ENCODE measurements around the gene OIT3.

The OIT3 gene

DNA sequence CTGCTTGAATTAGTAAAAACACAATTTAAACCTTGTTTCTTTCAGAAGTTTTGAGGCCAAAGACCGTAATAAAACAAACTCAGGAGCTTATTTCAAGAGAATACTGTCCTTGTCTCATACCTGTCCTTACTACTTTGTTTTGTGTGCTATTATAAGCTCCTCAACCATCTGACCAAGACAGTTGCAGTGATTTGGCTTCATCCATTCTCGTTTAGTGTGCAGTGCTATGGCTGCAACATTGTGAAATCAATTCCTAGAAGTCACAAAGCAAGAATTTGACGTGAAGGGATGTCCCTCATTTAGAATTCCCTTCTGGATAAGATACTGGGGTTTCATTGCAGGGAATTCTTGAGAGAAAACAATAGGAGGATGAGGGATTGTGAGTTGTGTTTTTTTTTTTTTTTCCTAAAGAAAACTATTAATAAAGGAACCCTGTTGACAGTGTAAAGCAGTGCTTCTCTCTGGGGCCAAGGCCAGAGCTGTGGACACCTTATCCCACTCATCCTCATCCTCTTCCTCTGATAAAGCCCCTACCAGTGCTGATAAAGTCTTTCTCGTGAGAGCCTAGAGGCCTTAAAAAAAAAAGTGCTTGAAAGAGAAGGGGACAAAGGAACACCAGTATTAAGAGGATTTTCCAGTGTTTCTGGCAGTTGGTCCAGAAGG is at the start of gene OIT3:
Gene OIT3 (plus strand): TSS at position 604 of the 663 bp plus-strand sequence. CDS start 60 bp downstream, outside the sequence.
- no peaks in the 10 kb centered on the region for H3K4me1 Mint-ChIP-seq
- TF ChIP-seq CTCF (IDR thresholded peaks at IDR 0.05; ENCODE audit: unreplicated experiment in 3 of 3), result no peak
- no peak within 1 kb of the TSS for H3K4me3 Mint-ChIP-seq
- peaks cover 20% of the 10 kb centered on the region for H3K36me3 Mint-ChIP-seq (ENCODE audit: low read depth)
- no peak within 1 kb of the TSS for H3K27ac Mint-ChIP-seq
- H3K9me3 Mint-ChIP-seq, result no peaks in the 10 kb centered on the region
- H3K27me3 Mint-ChIP-seq (ENCODE audit: low read depth), result no peaks in the 10 kb centered on the region

- no peak for TF ChIP-seq CTCF (IDR thresholded peaks at IDR 0.05; ENCODE audit: unreplicated experiment in 3 of 3)
- no peak overlapping the region for H3K27ac Mint-ChIP-seq
- no peaks in the 10 kb centered on the region for H3K4me1 Mint-ChIP-seq
- no peak overlapping the region for H3K4me3 Mint-ChIP-seq
- H3K27me3 Mint-ChIP-seq (ENCODE audit: low read depth), result no peaks in the 10 kb centered on the region
- peaks cover 15% of the 10 kb centered on the region for H3K36me3 Mint-ChIP-seq (ENCODE audit: low read depth)
- peaks cover 7% of the 10 kb centered on the region for H3K9me3 Mint-ChIP-seq
Observed at GRCh38 chr10:72846238-72846637, 47.3 kb upstream of the OIT3 start.

- no peaks in the 10 kb centered on the region for H3K27me3 Mint-ChIP-seq (ENCODE audit: low read depth)
- H3K27ac Mint-ChIP-seq, result no peak overlapping the region
- no peak for TF ChIP-seq CTCF (IDR thresholded peaks at IDR 0.05; ENCODE audit: unreplicated experiment in 3 of 3)
- peaks cover 26% of the 10 kb centered on the region for H3K36me3 Mint-ChIP-seq (ENCODE audit: low read depth)
- H3K9me3 Mint-ChIP-seq, result peaks cover 17% of the 10 kb centered on the region
- H3K4me3 Mint-ChIP-seq, result no peak overlapping the region
- no peaks in the 10 kb centered on the region for H3K4me1 Mint-ChIP-seq
Observed at GRCh38 chr10:72847681-72848080, 45.9 kb upstream of the OIT3 start.

GRCh38 chr10:72850861-72851260 is 42.7 kb upstream of the OIT3 start:
- Mint-ChIP-seq H3K4me1 (no peaks in the 10 kb centered on the region), H3K9me3 (peaks cover 20% of the 10 kb centered on the region), H3K36me3 (ENCODE audit: low read depth) (peaks cover 26% of the 10 kb centered on the region), H3K27ac (no peak overlapping the region), H3K4me3 (no peak overlapping the region), H3K27me3 (ENCODE audit: low read depth) (no peaks in the 10 kb centered on the region)
- TF ChIP-seq CTCF (IDR thresholded peaks at IDR 0.05; ENCODE audit: unreplicated experiment in 3 of 3), result no peak

DNA sequence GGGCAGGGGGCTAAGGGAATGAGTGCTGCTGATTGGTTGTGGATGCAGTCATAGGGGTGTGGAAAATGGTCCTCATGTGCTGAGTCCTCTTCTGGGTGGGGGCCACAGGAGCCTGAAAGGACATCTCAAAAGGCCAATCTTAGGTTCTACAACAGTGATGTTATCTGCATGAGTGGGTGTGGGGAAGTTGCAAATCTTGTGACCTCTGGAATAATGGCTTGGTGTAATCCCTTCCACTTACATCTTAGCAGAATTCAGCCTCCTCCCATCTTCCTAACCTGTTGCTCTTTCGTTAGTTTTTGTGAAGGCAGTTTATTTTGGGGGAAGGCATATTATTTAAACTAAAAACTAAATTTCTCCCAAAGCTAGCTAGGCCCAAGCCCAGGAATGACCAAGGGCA is 42.0 kb upstream of the OIT3 start:
- TF ChIP-seq CTCF (IDR thresholded peaks at IDR 0.05; ENCODE audit: unreplicated experiment in 3 of 3), result no peak
- no peaks in the 10 kb centered on the region for H3K4me1 Mint-ChIP-seq
- no peaks in the 10 kb centered on the region for H3K27me3 Mint-ChIP-seq (ENCODE audit: low read depth)
- no peak overlapping the region for H3K27ac Mint-ChIP-seq
- H3K4me3 Mint-ChIP-seq, result no peak overlapping the region
- H3K9me3 Mint-ChIP-seq, result peaks cover 20% of the 10 kb centered on the region
- peaks cover 26% of the 10 kb centered on the region for H3K36me3 Mint-ChIP-seq (ENCODE audit: low read depth)

GRCh38 chr10:72852508-72852907 is 41.0 kb upstream of the OIT3 start:
- no peaks in the 10 kb centered on the region for H3K4me1 Mint-ChIP-seq
- peaks cover 26% of the 10 kb centered on the region for H3K36me3 Mint-ChIP-seq (ENCODE audit: low read depth)
- H3K27ac Mint-ChIP-seq, result no peak overlapping the region
- H3K9me3 Mint-ChIP-seq, result peaks cover 20% of the 10 kb centered on the region
- no peak for TF ChIP-seq CTCF (IDR thresholded peaks at IDR 0.05; ENCODE audit: unreplicated experiment in 3 of 3)
- no peak overlapping the region for H3K4me3 Mint-ChIP-seq
- no peaks in the 10 kb centered on the region for H3K27me3 Mint-ChIP-seq (ENCODE audit: low read depth)
